Measurements from ENCODE around the gene MXRA7.
A peak's percentile ranks its signal among the peaks of the same experiment; 100 is the strongest.

- TF ChIP-seq EP300 (IDR thresholded peaks at IDR 0.05; ENCODE audit: low read depth), result peak; percentile 57
- no peak for TF ChIP-seq CTCF (IDR thresholded peaks at IDR 0.05)
These were observed 50.7 kb downstream of the MXRA7 start for GRCh38 chr17:76659928-76660655.

All from transverse colon (tissue), 3 donors.